NCI-H2107 treated with DMSO at 0.1 percent for 48 hours (cell line): ENCODE results near the gene LCLAT1.

Experiments
- DNase-seq: peaks from one replicate; lab custom pipeline; 2025; ENCODE audit not compliant: unreplicated experiment; lab: John Stamatoyannopoulos, UW

The LCLAT1 gene

GRCh38 chr2:30447149-30448045, at the start of gene LCLAT1:
Gene LCLAT1 (plus strand): TSS chr2:30447246. CDS start chr2:30525591, 78,345 bp downstream.
- no peak for DNase-seq

- DNase-seq, result no peak
Observed at GRCh38 chr2:30398084-30398873, 48.8 kb upstream of the LCLAT1 start.

GRCh38 chr2:30400151-30400954, 46.7 kb upstream of the LCLAT1 start:
- no peak for DNase-seq

DNA sequence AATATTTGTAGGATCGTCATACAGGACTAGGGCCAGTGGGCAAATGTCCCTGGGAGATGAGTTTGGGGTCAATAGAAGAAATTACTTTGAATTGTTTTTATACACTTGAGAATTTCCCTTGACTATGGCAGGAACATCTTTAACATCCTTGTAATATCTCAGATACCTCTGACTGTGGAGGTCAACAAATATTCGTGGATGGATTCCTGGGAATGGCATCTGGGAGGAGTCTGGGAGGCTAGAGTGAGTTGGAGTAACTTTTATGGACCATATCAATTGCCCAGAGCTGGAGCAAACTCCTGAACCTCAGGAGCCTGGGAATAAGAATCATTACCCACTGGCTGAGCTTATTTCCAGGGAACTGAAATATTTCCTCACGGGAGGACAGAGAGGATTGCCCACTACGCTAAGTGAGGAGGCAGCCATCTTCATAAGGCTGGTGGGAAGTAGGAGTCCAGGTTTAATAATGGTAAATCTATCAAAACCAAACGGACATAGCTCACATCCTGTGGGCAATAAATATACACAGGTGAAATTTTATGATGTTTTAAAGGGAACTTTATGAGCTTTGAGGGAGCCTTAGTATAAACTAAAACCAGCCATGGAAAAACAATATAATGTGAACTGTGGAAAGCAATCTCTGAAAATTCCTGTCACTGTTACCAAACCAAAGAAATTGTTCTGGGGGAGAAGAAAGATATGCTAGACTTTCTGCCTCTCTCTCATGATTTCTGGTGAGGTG, 44.4 kb upstream of the LCLAT1 start:
- DNase-seq, result no peak

DNA sequence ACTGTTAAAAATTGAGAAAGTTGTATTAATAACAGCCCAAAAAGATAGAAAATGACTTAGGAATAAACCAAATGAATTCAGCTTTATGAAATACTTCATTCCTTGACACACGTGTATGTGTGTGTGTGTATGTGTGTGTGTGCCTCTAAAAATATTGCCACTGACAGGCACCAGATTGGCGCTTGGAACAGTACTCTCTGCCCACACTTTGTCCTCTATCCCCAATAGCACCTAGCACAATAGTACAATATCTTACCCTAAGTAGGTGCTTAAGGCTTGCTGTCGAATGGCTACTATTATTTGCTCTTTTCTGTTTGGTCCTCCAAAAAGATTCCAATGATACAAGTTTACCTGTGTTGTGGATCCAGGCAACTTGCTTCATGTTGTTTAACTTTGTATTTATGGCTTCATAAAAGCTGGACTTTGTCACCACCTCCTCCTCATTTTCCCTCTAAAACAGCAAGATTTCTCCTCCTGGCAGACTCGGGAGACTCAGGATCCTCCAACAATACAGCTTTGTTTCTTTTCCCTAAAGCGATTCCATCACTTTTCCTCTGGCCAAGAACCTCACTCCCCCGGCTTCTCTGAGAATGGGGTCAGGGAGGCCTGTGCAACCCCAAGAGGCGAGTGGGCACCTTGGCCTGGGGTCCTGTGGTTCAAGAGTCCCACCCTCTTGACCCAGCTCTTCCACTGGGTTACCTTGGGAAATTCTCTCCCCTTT, 43.3 kb upstream of the LCLAT1 start:
- DNase-seq, result no peak

- DNase-seq, result no peak
Observed at GRCh38 chr2:30404319-30405259, 42.5 kb upstream of the LCLAT1 start.

- DNase-seq, result no peak
Observed at GRCh38 chr2:30405260-30405605, 41.8 kb upstream of the LCLAT1 start.

DNA sequence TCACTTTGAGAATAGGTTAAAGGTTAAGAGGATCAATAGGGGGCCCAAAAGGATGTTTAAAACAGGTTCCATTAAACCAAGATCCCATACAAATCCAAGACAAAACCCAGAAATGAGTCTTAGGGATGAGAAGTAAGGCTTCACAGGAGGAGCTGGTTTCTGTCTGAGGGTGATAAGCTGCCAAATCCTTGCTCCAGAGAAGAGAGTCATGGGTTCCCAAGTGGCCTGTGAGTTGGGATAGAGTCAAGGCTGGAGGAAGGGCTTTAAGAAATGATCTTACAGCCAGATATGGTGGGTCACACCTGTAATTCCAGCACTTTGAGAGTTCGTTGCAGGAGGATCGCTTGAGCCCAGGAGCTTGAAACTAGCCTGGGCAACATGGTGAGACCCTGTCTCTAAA, 40.2 kb upstream of the LCLAT1 start:
- no peak for DNase-seq

DNA sequence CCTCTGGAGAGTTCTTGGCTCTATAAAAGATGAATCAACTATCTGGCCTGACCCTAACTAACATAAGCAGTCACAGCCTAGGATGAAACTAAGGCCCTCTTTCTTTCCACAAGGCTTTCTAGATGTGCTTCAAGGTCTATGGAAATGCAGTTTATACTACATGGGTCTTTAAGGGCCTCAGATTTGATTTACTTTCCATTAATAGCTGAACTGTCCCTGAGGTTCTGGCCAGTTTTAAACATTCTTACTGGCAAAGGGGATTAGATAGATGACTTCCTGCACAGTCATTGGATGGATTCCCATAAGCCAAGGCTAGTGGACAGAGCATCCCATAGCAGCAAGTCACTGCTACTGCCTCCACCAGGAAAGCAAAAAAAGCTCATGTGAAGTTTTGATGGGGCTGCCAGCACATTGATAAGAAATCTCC, 38.1 kb upstream of the LCLAT1 start:
- DNase-seq, result no peak

DNA sequence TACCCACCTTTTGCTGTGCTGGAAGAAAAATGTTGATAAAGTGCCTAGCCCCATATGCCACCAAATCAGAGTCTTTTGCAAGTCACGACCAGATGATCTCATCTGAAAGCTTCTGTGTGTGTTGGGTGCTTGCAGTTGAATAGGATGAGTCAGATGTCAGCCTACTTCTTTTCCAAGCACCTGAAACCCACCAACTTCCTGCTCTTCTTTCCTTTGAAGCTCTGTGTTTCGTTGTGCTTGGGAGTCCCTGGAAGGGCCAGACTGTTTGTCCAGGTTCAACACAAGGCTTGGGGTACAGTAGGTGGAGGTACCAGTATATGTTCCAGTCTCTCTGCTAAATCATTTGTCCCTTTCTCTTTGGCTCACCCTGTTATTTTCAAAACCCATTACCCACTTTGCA, 36.8 kb upstream of the LCLAT1 start:
- no peak for DNase-seq

- no peak for DNase-seq
Observed at GRCh38 chr2:30412047-30412683, 34.9 kb upstream of the LCLAT1 start.

- no peak for DNase-seq
Observed at GRCh38 chr2:30412684-30413570, 34.1 kb upstream of the LCLAT1 start.

DNA sequence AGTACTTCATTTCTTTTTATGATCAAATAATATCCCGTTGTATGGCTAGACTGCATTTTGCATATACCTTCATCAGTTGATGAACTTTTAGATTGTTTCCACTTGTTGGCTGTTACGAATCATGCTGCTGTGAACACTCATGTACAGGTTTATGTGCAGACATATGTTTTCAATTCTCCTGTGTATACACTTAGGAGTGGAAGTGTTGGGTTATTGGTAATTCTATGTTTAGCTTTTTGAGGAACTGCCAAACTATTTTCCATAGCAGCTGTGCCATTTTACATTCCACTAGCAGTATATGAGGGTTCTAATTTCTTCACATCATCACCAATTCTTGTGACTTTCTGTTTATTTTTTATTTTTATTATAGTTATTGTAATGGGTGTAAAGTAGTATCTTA, 32.1 kb upstream of the LCLAT1 start:
- no peak for DNase-seq

DNA sequence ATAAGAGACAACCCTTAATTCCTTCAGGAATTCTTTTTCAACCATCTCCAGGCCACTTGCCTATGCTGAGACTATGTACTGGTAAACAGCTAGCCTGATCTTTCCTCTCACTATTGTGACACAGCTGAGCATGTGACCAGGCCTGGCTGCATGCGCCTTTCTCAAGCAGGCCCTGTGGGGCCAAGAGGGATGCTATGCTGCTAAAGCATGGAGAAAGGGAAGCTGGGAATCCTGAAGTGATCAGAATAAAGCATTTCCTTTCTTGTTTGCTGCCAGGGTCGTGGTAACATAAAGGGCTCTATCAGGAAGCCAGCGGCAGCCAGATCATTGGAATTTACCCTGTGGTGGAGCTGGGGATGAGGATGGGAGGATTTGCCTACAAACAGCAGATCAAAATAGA, 29.8 kb upstream of the LCLAT1 start:
- no peak for DNase-seq

GRCh38 chr2:30421026-30421603, 25.9 kb upstream of the LCLAT1 start:
- no peak for DNase-seq

DNA sequence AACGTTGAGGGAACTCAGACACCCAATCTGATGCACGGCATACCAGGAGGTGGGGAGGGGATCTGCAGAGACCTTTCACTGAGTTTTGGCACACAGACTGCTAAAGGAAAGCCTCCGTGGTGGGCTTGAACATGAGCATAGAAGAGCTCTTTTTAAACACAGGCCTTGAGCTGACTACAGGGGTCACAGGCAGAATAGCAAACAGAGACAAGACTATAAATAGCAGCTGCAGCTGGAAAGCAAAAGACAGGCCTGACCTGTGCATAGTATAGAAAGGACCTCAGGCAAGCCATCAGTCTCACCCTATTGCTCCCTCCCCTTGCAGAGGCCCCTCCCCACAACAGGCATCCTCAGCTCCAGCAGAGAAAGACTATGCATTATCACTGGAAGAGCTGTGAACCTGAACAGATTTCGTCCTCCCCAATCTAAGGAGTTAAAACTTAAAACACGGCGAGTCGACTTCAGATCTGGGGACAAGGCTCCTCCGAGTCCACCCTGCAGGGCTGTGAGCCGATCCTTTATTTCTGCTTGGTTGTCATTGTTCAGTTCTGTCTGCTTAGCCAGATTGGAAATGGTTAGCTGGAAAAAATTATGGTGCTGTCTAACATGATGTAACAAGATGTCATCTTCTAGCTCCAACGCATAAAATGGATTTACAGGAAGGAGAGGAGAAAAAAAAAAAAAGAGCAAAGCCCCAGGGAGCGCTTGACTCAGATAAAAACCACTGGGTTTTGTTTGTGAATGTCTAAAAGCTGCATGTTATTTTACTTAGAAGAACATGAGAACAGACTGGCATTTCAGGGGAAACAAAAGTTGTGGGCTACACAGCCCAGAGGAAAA, 25.2 kb upstream of the LCLAT1 start:
- peak; percentile 71 for DNase-seq
